ENCODE data around the gene CHRD. TPM values are rescaled to one million over a fixed set of nuclear protein-coding genes. Genes with fewer than 3 reads are reported as not detected.
A peak's percentile ranks its signal among the peaks of the same experiment; 100 is the strongest.

Gene CHRD
- total RNA-seq: 10 to 100 TPM; 12.3 to 17.6 (median 16.8) TPM

DNA sequence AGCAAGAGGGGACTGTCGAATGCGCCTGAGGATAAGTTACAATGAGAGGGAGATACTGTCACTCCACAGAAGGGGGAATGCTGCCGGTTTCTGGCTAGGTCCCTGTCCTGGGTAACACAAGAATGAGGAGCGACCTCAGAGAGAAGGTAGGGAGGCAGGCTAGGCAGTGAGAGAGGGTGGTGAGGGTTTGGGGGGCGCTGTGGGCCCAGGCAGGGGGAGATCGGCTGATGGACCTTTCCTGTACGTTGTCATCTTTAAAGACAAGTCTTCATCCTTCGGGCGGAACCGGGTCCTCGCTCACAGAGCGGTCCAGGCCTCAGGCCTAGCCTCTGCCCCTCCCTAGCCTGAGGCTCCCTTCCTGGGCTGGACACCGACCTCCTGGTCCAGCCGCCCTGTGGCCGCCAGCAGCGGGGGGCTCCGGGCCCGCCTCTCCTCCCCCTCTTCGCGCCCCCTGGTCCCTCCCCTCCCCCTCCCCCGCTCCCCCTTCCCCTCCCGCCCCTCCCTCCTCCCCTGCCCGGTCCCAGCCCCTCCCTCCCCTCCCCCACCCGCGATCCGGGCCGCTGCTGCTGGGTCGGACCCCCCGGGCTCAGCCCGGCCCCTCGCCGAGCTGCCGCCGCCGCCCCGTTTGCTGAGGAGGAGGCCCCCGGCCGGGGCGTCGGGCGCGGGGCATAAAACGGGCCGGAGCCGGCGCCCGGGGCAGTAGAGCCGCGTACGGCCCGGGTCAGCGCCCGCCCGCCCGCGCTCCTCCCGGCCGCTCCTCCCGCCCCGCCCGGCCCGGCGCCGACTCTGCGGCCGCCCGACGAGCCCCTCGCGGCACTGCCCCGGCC lies at the start of gene CHRD:
CHRD (plus strand) TSS at position 697 of the 827 bp plus-strand sequence. CDS start 265 bp downstream, outside the sequence.
- H3K4me1 ChIP-seq: peaks cover 23 to 46% (median 42%) of the 10 kb centered on the region in 4 donors
- 57% methylated on average over 15 of the region's 71 CpGs for WGBS
- H3K27me3 ChIP-seq: peaks cover 0 to 65% (median 6%) of the 10 kb centered on the region in 4 donors
- no peak for TF ChIP-seq CTCF (IDR thresholded peaks at IDR 0.05)
- peak in 1 of 2 donors; percentile 12 for TF ChIP-seq POLR2AphosphoS5 (IDR thresholded peaks at IDR 0.05)
- intact Hi-C loops (cut with DNase I): loop anchor here (10.0 kb wide), 1 partner anchor 165 kb away; no protein-coding TSS in a partner anchor
- peak within 1 kb of the TSS; percentile 59 to 82 (median 64) for H3K4me3 ChIP-seq
- peaks cover 0 to 4% (median 0%) of the 10 kb centered on the region in 4 donors for H3K36me3 ChIP-seq
- H3K9me3 ChIP-seq: no peaks in the 10 kb centered on the region
- no peak for DNase-seq (ENCODE audit: extremely low spot score)
- peak within 1 kb of the TSS; percentile 68 to 79 (median 76) for H3K27ac ChIP-seq (replicated peaks in 1 of 4)

DNA sequence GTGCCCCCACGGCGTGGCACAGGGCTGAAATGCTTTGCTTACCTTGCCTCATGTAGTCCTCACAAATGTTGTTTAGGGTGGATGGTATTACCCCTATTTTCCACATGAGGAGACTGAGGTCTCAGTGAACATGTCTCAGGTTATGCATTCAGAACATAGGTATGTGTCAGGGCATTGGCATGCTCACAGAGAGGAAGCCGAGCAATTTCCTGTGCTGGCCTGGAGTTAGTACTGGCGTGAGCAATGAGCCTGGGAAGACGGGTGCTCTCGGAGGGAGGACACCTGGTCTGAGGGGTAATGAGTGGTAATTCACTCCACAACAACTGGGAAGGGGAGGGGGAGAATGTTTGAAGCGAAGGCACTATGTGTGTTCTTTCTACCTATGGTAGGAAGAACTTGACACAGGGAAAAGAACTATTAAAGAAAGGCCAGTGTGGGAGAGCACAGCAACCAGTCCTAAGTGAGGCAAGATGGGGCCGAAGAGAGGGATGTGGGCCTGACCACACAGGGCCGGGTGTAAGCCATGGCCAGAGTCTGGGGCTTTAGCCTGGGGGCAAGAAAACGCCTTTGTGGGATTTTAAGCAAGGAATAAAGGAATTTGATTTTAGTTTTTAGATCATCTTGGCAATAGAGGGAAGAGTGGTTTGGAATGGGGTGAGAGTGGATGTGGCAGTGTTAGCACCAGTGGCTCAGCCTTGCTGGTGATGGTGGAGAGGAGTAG lies 47.3 kb upstream of the CHRD start:
- WGBS: 69% methylated on average over 10 of the region's 10 CpGs
- H3K9me3 ChIP-seq: no peaks in the 10 kb centered on the region
- H3K36me3 ChIP-seq: peaks cover 55 to 79% (median 78%) of the 10 kb centered on the region in 4 donors
- no peak overlapping the region for H3K4me3 ChIP-seq
- no peaks in the 10 kb centered on the region for H3K27me3 ChIP-seq
- intact Hi-C loops (cut with DNase I): no loop called here
- DNase-seq (ENCODE audit: extremely low spot score): no peak
- TF ChIP-seq EP300 (IDR thresholded peaks at IDR 0.05): no peak
- TF ChIP-seq POLR2AphosphoS5 (IDR thresholded peaks at IDR 0.05): peak in 1 of 2 donors; percentile 51
- peak overlapping the region; percentile 64 to 99 (median 85) for H3K27ac ChIP-seq (replicated peaks in 1 of 4)
- peaks cover 18 to 40% (median 32%) of the 10 kb centered on the region in 4 donors for H3K4me1 ChIP-seq

GRCh38 chr3:184333190-184333589 lies 46.7 kb upstream of the CHRD start:
- intact Hi-C loops (cut with DNase I): no loop called here
- H3K36me3 ChIP-seq: peaks cover 49 to 73% (median 71%) of the 10 kb centered on the region in 4 donors
- 80% methylated on average over 6 of the region's 6 CpGs for WGBS

DNA sequence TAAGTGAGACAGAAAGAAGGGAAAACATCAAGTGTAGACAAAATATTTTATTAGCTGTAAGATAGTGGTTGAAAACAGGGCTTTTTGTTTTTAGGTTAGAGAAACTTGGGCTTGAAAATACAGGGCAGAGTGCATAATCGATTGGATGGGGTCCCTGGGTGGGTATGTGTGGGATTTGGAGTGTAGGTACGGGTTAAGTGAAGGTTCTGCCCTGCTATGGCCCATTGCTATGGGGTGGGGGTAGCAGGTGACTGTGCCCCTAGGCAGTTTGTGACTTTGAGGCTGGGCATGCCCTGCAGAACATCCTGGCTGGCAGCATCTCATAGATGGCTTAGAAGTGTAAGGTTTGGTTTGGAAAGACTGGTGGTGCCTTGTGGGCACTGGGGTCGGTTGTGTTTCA lies 46.2 kb upstream of the CHRD start:
- intact Hi-C loops (cut with DNase I): no loop called here
- H3K4me3 ChIP-seq: no peak overlapping the region
- 87% methylated on average over 2 of the region's 3 CpGs for WGBS
- peaks cover 30 to 52% (median 43%) of the 10 kb centered on the region in 4 donors for H3K4me1 ChIP-seq
- peaks cover 43 to 67% (median 66%) of the 10 kb centered on the region in 4 donors for H3K36me3 ChIP-seq
- no peaks in the 10 kb centered on the region for H3K9me3 ChIP-seq
- H3K27me3 ChIP-seq: no peaks in the 10 kb centered on the region
- H3K27ac ChIP-seq (replicated peaks in 1 of 4): peak overlapping the region; percentile 71 to 99 (median 99)
- DNase-seq (ENCODE audit: extremely low spot score): no peak
- no peak for TF ChIP-seq POLR2AphosphoS5 (IDR thresholded peaks at IDR 0.05)
- TF ChIP-seq CTCF (IDR thresholded peaks at IDR 0.05): no peak
- TF ChIP-seq POLR2A (IDR thresholded peaks at IDR 0.05; ENCODE audit: low read depth): no peak
- TF ChIP-seq EP300 (IDR thresholded peaks at IDR 0.05): no peak

More at GRCh38 chr3:184333190-184333589, 46.7 kb upstream of the CHRD start:
- Histone ChIP-seq H3K27ac (replicated peaks in 1 of 4) (peak overlapping the region; percentile 64 to 99 (median 85)), H3K4me3 (no peak overlapping the region), H3K27me3 (no peaks in the 10 kb centered on the region), H3K9me3 (no peaks in the 10 kb centered on the region), H3K4me1 (peaks cover 25 to 46% (median 38%) of the 10 kb centered on the region in 4 donors)
- no peak for TF ChIP-seq POLR2AphosphoS5 (IDR thresholded peaks at IDR 0.05)
- no peak for TF ChIP-seq CTCF (IDR thresholded peaks at IDR 0.05)
- no peak for TF ChIP-seq POLR2A (IDR thresholded peaks at IDR 0.05; ENCODE audit: low read depth)
- no peak for TF ChIP-seq EP300 (IDR thresholded peaks at IDR 0.05)
- no peak for DNase-seq (ENCODE audit: extremely low spot score)

Measured in esophagus muscularis mucosa (tissue), 4 donors.